ENCODE data around the gene DZIP1L.
"Not testable (repeated sequence)": the region's sequence is repeated elsewhere in the genome, so short reads cannot be mapped to it uniquely, and the experiment has no call there.

GRCh38 chr3:138142181-138142580, 26.8 kb upstream of the DZIP1L start:
- not testable (repeated sequence) for TF ChIP-seq POLR2AphosphoS5, CTCF (IDR thresholded peaks at IDR 0.05)
